Astrocyte of the spinal cord (primary cell): ENCODE results near the gene CCDC187.

ENCODE experiments used
- DNase-seq: peaks from one replicate; pipeline ENCODE4 v3.0.0; 2011; ENCODE audit warnings: low read depth, low spot score
- H3K4me3 ChIP-seq: 2 replicates; pipeline ENCODE4 v1.5.1; 2011; ENCODE audit warnings: low read depth, mild to moderate bottlenecking, low read length, moderate library complexity
- in situ Hi-C: cut with HindIII; loops from 2 replicates; pipeline ENCODE4 v1.10.0; 2017; ENCODE audit warnings: low sequenced_read_pairs
- TF ChIP-seq, protein P1 (sequence below): IDR thresholded peaks from 2 replicates; pipeline ENCODE4 v1.5.1; 2012; ENCODE audit warnings: low read depth, mild to moderate bottlenecking, low read length, inconsistent platforms

Gene CCDC187

GRCh38 chr9:136307215-136307750 lies 3.4 kb upstream of the CCDC187 start:
- DNase-seq, result no peak
- in situ Hi-C loops, result no loop called here
- no peak overlapping the region for H3K4me3 ChIP-seq
- TF ChIP-seq, protein P1, sequence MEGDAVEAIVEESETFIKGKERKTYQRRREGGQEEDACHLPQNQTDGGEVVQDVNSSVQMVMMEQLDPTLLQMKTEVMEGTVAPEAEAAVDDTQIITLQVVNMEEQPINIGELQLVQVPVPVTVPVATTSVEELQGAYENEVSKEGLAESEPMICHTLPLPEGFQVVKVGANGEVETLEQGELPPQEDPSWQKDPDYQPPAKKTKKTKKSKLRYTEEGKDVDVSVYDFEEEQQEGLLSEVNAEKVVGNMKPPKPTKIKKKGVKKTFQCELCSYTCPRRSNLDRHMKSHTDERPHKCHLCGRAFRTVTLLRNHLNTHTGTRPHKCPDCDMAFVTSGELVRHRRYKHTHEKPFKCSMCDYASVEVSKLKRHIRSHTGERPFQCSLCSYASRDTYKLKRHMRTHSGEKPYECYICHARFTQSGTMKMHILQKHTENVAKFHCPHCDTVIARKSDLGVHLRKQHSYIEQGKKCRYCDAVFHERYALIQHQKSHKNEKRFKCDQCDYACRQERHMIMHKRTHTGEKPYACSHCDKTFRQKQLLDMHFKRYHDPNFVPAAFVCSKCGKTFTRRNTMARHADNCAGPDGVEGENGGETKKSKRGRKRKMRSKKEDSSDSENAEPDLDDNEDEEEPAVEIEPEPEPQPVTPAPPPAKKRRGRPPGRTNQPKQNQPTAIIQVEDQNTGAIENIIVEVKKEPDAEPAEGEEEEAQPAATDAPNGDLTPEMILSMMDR, result no peak

DNA sequence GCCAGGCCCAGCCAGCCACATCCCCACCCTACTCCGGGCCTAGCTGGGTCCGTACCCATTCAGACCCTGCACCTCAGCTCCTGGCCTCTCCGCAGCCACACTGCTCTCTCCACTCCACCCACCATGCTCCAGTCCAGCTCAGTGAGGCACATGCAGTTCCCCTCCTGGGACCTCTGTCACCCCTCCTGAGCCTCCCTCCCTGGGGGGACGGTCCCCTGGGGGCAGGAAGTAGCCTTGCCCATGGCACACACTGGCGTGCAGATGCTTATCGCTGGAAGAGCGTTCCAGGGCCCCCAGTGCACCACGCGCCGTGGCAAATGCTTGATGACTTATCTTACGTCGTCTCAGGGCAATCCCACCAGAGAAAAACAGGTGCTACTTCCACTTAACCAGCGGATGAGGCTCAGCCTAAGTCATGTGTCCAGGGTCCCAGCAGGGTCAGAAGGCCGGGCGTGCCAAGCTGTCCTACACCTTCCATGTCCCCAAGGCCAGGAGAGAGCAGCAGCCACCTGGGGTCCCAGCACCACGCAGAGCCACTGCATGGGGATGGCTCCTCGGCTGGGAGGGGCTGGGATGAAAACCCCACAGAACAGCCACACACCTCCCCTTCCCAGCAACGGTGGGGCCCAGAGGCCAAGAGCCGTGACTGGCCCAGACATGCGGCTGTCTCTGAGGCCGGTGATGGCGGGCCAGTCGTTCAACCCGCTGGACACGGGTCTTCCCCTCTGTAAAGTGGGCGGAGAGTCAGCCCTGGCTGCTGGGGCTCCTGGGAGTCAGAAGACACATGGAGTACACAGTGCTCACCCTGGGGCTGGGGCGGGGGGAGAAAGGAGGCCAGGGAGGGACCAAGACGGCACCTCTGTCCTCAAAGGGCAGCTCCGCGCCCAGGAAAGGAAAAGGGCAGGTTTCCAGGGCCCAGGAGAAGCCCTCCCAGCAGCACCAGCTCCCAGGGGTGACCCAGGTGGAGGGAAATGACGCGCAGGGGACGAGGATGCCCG lies 2.6 kb upstream of the CCDC187 start:
- H3K4me3 ChIP-seq, result no peak overlapping the region
- no peak for DNase-seq
- in situ Hi-C loops, result no loop called here
- TF ChIP-seq, protein P1, result no peak

GRCh38 chr9:136305804-136306203 lies 1.9 kb upstream of the CCDC187 start:
- H3K4me3 ChIP-seq, result no peak overlapping the region
- in situ Hi-C loops, result no loop called here
- no peak for DNase-seq
- TF ChIP-seq, protein P1, result no peak

GRCh38 chr9:136304981-136305380 lies 1.1 kb upstream of the CCDC187 start:
- TF ChIP-seq, protein P1, result no peak
- in situ Hi-C loops, result no loop called here
- no peak overlapping the region for H3K4me3 ChIP-seq
- no peak for DNase-seq

DNA sequence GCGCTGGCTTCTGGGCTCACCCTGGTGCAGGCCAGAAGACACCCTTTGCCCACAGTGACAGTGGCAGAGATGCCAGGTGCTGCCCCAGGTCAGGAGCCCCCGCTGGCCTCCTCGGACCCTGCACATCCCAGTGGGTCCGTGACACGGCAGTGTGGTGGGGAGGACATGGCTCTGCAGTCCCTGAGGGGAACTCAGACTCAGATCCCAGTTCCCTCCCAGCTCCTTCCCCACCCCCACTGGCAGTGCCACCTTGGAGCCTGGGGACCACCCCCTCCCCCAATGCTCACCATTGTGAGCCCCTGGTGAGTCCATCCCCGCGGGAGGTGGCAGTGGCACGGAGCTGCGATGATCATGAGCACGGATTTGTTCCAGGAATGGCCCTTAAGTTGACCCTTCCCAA lies 562 bp upstream of the CCDC187 start:
- TF ChIP-seq, protein P1, result no peak
- in situ Hi-C loops, result no loop called here
- DNase-seq, result no peak
- no peak overlapping the region for H3K4me3 ChIP-seq

GRCh38 chr9:136303066-136303824 lies 649 bp downstream of the CCDC187 start:
- no peak overlapping the region for H3K4me3 ChIP-seq
- TF ChIP-seq, protein P1, result no peak
- no peak for DNase-seq
- in situ Hi-C loops, result no loop called here
